K562 (cell line): ENCODE results near the gene RNF26. TPM values are rescaled to one million over a fixed set of nuclear protein-coding genes. Genes with fewer than 3 reads are reported as not detected.

Experiments used
- CTBP1 ChIP-seq: fragments of 450-650 bp; IDR thresholded peaks from 2 replicates; pipeline ENCODE4 v1.6.1; 2016; ENCODE audit warnings: borderline replicate concordance
- MAX ChIP-seq: sonication (generic); formaldehyde crosslinking; IDR thresholded peaks from 2 replicates; pipeline ENCODE4 v1.9.0; 2022; ENCODE audit warnings: mild to moderate bottlenecking, missing genetic modification reagents
- NCOA6 ChIP-seq: fragments of 450-650 bp; IDR thresholded peaks from 2 replicates; pipeline ENCODE4 v1.6.1; 2017; ENCODE audit warnings: mild to moderate bottlenecking
- NELFE ChIP-seq: IDR thresholded peaks from 2 replicates; pipeline ENCODE4 v1.6.1; 2011; ENCODE audit warnings: mild to moderate bottlenecking; ENCODE audit not compliant: insufficient read depth, insufficient read length
- POLR2G ChIP-seq: fragments of 200-400 bp; formaldehyde crosslinking; IDR thresholded peaks from 2 replicates; pipeline ENCODE4 v1.6.1; 2017; ENCODE audit warnings: low read depth, mild to moderate bottlenecking, antibody characterized with exemption, low read length, moderate library complexity
- SAFB ChIP-seq: fragments of 200-400 bp; formaldehyde crosslinking; IDR thresholded peaks from 2 replicates; pipeline ENCODE4 v1.6.1; 2017; ENCODE audit warnings: low read depth, low read length, borderline replicate concordance
- SMAD3 ChIP-seq: fragments of 450-650 bp; formaldehyde crosslinking; conservative IDR thresholded peaks from 2 replicates; pipeline ENCODE4 v1.4.0; 2020; ENCODE audit warnings: mild to moderate bottlenecking
- TCF3 ChIP-seq: sonication (generic); formaldehyde crosslinking; IDR thresholded peaks from 2 replicates; pipeline ENCODE4 v1.4.0; 2020; ENCODE audit warnings: mild to moderate bottlenecking, missing genetic modification reagents
- UBTF ChIP-seq, 2 experiments: IDR thresholded peaks; 2 replicates each; pipeline ENCODE4 v1.6.1; 2012; ENCODE audit warnings: improper control_type of control experiment in 2 of 2, low read depth in 2 of 2, low read length in 2 of 2, borderline replicate concordance in 1 of 2
- VEZF1 ChIP-seq: fragments of 200-800 bp; sonication (Bioruptor generic); IDR thresholded peaks from 2 replicates; pipeline ENCODE4 v1.6.1; 2017; ENCODE audit warnings: missing genetic modification characterization, missing compliant biosample characterization
- ZBED1 ChIP-seq: IDR thresholded peaks from 2 replicates; pipeline ENCODE4 v1.6.1; 2014
- ZNF280A ChIP-seq: fragments of 450-650 bp; IDR thresholded peaks from 2 replicates; pipeline ENCODE4 v1.6.1; 2018; ENCODE audit warnings: mild to moderate bottlenecking, low read depth; ENCODE audit not compliant: partially characterized antibody
- polyA plus RNA-seq, 8 experiments: library from polyadenylated mRNA; depleted of rRNA in 4 of 8; stranded (reverse) in 5 of 8; unstranded in 3 of 8; fragments of >200 nt; fragmentation: Nextera tagmentation in 2 of 8; fragmentation: Illumina TruSeq in 1 of 8; extraction: Ambion mirVana in 2 of 8; extraction: Trizol in 1 of 8; gene quantifications; 2 replicates each; pipeline versions ENCODE4 v1.2.1 to v1.2.3, GENCODE V29; 2011 to 2014; ENCODE audit warnings: inconsistent platforms in 1 of 8, missing spikeins in 1 of 8
- total RNA-seq, 7 experiments: library from RNA; depleted of rRNA in 6 of 7; stranded (reverse); fragments of >200 nt in 6 of 7; fragmentation: Illumina TruSeq in 2 of 7; extraction: Trizol in 2 of 7; gene quantifications; 2 replicates each; pipeline versions ENCODE4 v1.2.1 to v1.2.3, GENCODE V29; 2011 to 2021; ENCODE audit warnings: low replicate concordance in 1 of 7

Gene RNF26
- total and polyA plus RNA-seq, 9 of the 15 experiments (the other 6 are each of a cell fraction or from before 2014, with no cell fraction given): 5.3 to 53.6 (median 12.7) TPM

GRCh38 chr11:119363851-119364590, 29.7 kb downstream of the RNF26 start (continued):
- TF ChIP-seq UBTF (IDR thresholded peaks at IDR 0.05; ENCODE audit: borderline replicate concordance in 1 of 2, low read depth in 2 of 2, low read length in 2 of 2) (peak in 1 of 2 experiments; percentile 59; a peak in 1 of 4 replicates), SAFB (no peak), TCF3 (CRISPR knock-in tag) (no peak), CTBP1 (peak; percentile 16; the same call in 1 of the 2 replicates), NELFE (no peak), MAX (CRISPR knock-in tag) (peak; percentile 20; the same call in 1 of the 2 replicates), ZBED1 (no peak), SMAD3 (no peak), NCOA6 (no peak), ZNF280A (no peak), POLR2G (peak; percentile 77), VEZF1 (CRISPR knock-in tag) (peak; percentile 69)
